ENCODE measurements around the gene CDC42BPB. TPM values are rescaled to one million over a fixed set of nuclear protein-coding genes. Genes with fewer than 3 reads are reported as not detected.

Gene CDC42BPB
- total RNA-seq, 1 donor from 2014 or later, result 116 TPM

DNA sequence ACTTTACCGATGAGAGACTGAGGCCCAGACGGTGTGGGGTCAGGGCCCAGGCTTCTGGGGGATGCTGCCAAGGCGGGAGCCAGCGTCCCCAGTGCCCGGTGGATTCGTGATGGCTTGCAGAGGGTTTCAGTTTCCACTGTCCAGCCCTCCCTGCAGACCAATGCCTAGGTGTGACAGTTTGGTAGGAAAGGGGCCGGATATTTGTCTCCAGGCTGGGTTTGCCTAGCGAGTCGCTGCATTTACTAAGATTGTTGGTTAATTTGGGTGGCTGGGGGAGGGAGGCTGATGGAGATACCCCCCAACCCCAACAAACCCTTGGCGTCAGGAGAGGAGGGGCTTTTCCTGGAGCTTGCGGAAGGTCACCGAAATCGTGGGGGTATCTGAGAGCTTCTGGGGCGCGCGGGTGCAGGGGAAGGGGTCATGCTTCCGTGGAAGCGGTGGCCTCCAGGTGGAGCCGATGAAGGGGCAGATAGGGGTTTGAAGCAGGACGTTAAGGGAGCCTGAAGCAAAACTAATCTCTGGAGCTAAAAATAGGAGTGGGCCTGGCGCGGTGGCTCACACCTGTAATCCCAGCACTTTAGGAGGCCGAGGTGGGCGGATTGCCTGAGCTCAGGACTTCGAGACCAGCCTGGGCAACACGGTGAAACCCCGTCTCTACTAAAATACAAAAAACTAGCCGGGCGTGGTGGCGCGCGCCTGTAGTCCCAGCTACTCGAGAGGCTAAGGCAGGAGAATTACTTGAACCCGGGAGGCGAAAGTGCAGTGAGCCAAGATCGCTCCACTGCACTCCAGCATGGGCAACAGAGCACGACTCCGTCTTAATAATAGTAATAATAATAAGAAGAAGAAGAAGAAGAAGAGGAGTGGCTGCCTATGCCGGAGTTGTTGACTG is 1.1 kb upstream of the CDC42BPB start:
- no peak for TF ChIP-seq EZH2 (IDR thresholded peaks at IDR 0.05; ENCODE audit: insufficient read depth, low read length)
- TF ChIP-seq, protein P1, sequence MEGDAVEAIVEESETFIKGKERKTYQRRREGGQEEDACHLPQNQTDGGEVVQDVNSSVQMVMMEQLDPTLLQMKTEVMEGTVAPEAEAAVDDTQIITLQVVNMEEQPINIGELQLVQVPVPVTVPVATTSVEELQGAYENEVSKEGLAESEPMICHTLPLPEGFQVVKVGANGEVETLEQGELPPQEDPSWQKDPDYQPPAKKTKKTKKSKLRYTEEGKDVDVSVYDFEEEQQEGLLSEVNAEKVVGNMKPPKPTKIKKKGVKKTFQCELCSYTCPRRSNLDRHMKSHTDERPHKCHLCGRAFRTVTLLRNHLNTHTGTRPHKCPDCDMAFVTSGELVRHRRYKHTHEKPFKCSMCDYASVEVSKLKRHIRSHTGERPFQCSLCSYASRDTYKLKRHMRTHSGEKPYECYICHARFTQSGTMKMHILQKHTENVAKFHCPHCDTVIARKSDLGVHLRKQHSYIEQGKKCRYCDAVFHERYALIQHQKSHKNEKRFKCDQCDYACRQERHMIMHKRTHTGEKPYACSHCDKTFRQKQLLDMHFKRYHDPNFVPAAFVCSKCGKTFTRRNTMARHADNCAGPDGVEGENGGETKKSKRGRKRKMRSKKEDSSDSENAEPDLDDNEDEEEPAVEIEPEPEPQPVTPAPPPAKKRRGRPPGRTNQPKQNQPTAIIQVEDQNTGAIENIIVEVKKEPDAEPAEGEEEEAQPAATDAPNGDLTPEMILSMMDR (IDR thresholded peaks at IDR 0.05; ENCODE audit: insufficient read depth, low read depth, low read length), result no peak
- Histone ChIP-seq H4K20me1 (ENCODE audit: insufficient read depth, low read length) (peaks cover 30% of the 10 kb centered on the region), H3K9ac (ENCODE audit: low read length) (peak overlapping the region; percentile 89), H3K9me3 (ENCODE audit: insufficient read depth, low read depth, low read length) (no peaks in the 10 kb centered on the region), H3K4me1 (ENCODE audit: insufficient read depth, low read length) (no peaks in the 10 kb centered on the region), H3K27me3 (ENCODE audit: insufficient read depth, low read length) (no peaks in the 10 kb centered on the region), H3K27ac (ENCODE audit: low read depth, low read length) (no peak overlapping the region), H3K4me2 (ENCODE audit: low read length) (peak overlapping the region; percentile 100), H3K79me2 (ENCODE audit: insufficient read depth, low read length) (peaks cover 44% of the 10 kb centered on the region), H3K4me3 (ENCODE audit: insufficient read depth, low read depth, low read length) (peak overlapping the region; percentile 76), H2AFZ (ENCODE audit: low read depth, low read length) (peak overlapping the region; percentile 95), H3K36me3 (ENCODE audit: insufficient read depth, low read length) (no peaks in the 10 kb centered on the region)
- Mint-ChIP-seq H3K36me3 (ENCODE audit: low read depth, unreplicated experiment) (no peaks in the 10 kb centered on the region), H3K27me3 (ENCODE audit: low read depth, unreplicated experiment) (no peaks in the 10 kb centered on the region), H3K4me3 (ENCODE audit: unreplicated experiment) (peak overlapping the region; percentile 91), H3K4me1 (ENCODE audit: low read depth, unreplicated experiment) (peaks cover 26% of the 10 kb centered on the region), H3K27ac (ENCODE audit: unreplicated experiment) (peak overlapping the region; percentile 58), H3K9me3 (ENCODE audit: unreplicated experiment) (no peaks in the 10 kb centered on the region)
- FAIRE-seq, result no peak
- DNase-seq (ENCODE audit: low read depth), result no peak

DNA sequence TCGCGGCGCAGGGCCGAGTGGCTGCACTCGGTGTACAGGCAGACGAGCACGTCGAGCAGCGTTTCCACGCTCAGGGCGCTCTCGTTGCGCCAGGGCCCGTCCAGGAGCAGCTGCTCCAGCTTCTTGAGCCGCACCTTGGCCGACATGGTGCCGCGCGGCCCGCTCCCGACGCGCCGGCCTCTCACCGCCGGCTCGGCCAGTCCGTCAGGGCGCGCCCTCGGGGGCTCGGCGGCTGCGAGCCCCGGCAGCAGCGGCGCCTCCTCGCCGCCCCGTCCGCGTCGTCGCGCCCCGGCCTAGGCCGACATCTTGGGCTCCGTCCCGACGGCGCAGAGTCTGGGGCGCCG is 349 bp downstream of the CDC42BPB start:
- FAIRE-seq, result no peak

More for the DNA sequence above, 349 bp downstream of the CDC42BPB start:
- H3K4me3 ChIP-seq (ENCODE audit: insufficient read depth, low read depth, low read length), result peak overlapping the region; percentile 73
- Mint-ChIP-seq H3K4me3 (ENCODE audit: unreplicated experiment) (peak overlapping the region; percentile 88), H3K36me3 (ENCODE audit: low read depth, unreplicated experiment) (peaks cover 1% of the 10 kb centered on the region), H3K4me1 (ENCODE audit: low read depth, unreplicated experiment) (peaks cover 26% of the 10 kb centered on the region), H3K27me3 (ENCODE audit: low read depth, unreplicated experiment) (no peaks in the 10 kb centered on the region), H3K9me3 (ENCODE audit: unreplicated experiment) (no peaks in the 10 kb centered on the region), H3K27ac (ENCODE audit: unreplicated experiment) (no peak overlapping the region)
- no peaks in the 10 kb centered on the region for H3K9me3 ChIP-seq (ENCODE audit: insufficient read depth, low read depth, low read length)
- H3K4me1 ChIP-seq (ENCODE audit: insufficient read depth, low read length), result no peaks in the 10 kb centered on the region
- H4K20me1 ChIP-seq (ENCODE audit: insufficient read depth, low read length), result peaks cover 43% of the 10 kb centered on the region
- peak overlapping the region; percentile 57 for H3K27ac ChIP-seq (ENCODE audit: low read depth, low read length)
- H2AFZ ChIP-seq (ENCODE audit: low read depth, low read length), result peak overlapping the region; percentile 68
- no peak for DNase-seq (ENCODE audit: low read depth)
- H3K36me3 ChIP-seq (ENCODE audit: insufficient read depth, low read length), result no peaks in the 10 kb centered on the region
- H3K4me2 ChIP-seq (ENCODE audit: low read length), result peak overlapping the region; percentile 93
- TF ChIP-seq, protein P1 (IDR thresholded peaks at IDR 0.05; ENCODE audit: insufficient read depth, low read depth, low read length), result no peak
- TF ChIP-seq EZH2 (IDR thresholded peaks at IDR 0.05; ENCODE audit: insufficient read depth, low read length), result no peak
- no peaks in the 10 kb centered on the region for H3K27me3 ChIP-seq (ENCODE audit: insufficient read depth, low read length)
- H3K9ac ChIP-seq (ENCODE audit: low read length), result peak overlapping the region; percentile 87
- peaks cover 58% of the 10 kb centered on the region for H3K79me2 ChIP-seq (ENCODE audit: insufficient read depth, low read length)
